HG02852 (cell line): ENCODE data around the gene MTR.

Experiments
- ATAC-seq: cut with Tn5 transposase; IDR thresholded peaks from one replicate; pipeline ENCODE4 v1.9.1; 2021; ENCODE audit warnings: mild to moderate bottlenecking, moderate library complexity; ENCODE audit not compliant: unreplicated experiment

Gene MTR

DNA sequence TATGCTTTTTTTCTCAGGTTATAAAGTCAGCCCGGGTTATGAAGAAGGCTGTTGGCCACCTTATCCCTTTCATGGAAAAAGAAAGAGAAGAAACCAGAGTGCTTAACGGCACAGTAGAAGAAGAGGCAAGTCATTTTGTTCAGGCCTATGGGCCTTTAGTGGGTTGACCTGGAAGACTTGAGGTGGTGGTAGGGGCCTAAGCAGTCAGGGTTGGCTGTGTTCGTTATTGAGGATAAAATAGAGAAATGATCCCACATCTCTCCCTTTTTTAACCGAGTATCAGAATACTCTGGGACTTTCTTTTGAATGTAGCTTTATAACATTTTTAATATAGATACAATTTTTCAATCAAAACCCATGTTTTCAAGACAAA is 67.1 kb downstream of the MTR start:
- ATAC-seq, result no peak

DNA sequence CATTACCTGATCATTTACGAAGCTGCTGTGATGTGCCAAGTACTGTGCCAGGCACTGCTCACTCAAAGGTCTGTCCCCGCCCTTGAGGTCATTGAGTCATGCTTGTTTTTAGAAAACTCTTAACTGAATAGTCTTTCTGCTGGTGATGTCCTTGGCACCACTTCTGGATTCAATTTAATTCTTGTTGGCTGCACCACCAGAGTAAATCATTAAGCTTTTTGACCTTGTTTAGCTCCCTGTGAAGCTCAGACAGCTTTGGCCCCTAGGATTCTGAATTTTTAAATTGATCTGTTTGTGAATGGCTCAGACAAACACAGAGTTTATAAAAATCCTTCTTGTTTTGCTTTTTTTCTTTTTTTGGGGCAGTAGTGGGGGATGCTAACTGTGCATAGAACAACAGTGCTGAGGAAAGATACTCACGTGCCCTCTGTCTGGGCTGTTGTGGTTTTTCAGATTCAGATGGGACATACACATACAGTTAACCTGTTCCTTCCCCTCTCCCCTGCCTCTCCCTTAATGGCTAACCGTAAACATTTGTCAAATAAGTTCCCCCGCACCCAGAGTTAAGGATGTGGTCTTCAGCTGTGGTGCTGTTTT is 67.6 kb downstream of the MTR start:
- ATAC-seq, result no peak

DNA sequence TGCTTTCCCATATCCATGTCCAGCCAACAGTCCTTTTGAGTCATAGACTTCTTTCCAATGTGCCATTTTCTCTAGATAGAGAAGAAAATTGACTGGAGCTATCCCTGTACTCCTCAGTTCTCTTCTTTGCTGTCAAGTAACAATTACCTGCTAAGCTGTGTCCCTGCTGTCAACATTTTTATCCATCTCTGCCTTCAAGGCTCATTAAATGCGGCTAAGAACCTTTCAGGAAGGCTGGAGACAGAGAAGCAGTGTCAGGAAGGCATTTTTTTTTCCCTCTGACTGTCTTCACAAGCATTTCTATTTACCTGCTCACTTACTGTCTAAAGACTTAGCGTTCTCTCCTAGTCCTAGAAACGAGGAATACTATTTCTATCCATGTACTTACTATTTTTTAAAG is 69.1 kb downstream of the MTR start:
- no peak for ATAC-seq

DNA sequence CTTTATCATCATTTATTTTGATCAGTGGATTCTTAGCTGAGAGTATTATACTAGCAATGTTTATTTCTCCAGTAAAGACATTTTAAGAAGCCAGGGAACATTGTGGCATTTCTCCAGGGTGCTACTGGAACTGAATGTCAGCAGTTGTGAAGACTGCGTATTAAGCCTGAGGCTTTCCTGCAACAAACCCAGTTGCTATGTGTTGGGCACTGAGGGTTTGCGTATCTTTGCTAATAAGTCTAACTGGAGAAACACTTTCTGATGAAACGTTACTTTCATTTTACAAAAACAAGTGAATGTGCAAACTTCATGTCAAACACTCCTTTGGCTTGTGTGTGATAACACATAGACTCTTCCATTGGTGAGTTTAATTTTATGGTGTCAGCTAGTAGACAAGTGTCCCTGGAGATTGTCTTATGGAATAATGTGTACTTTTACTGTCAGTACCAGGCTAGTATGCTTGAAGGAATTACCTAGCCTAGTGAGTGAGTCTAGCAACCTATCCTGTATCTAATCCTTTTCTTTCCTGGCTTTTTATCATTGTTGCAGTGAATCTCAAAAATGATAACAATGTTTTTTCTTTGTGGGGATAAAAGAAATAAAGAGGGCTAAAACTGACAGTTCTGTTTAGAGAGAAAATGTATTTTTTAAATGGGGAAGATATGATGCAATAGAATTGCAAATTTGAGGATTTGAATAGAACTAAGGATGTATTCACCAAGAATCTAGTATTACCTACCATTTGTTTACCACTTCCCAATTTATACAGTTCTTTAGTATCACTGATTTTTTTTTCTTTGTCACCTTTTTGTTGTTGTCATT is 70.1 kb downstream of the MTR start:
- no peak for ATAC-seq

DNA sequence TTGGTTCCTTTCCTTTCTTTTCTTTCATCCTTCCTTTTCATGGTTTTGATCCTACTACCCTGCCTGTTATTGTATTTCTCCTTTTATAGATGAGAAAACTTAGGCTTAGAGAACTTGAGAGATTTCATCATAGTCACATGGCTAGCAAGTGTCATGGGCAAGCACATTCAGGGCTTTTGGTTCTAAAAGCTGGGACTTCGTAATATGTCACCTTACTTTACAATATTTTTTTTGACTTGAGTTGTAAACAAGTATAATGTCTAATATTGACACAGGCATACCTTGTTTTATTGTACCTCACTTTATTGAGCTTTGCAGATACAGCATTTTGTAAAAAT is 70.7 kb downstream of the MTR start:
- no peak for ATAC-seq

DNA sequence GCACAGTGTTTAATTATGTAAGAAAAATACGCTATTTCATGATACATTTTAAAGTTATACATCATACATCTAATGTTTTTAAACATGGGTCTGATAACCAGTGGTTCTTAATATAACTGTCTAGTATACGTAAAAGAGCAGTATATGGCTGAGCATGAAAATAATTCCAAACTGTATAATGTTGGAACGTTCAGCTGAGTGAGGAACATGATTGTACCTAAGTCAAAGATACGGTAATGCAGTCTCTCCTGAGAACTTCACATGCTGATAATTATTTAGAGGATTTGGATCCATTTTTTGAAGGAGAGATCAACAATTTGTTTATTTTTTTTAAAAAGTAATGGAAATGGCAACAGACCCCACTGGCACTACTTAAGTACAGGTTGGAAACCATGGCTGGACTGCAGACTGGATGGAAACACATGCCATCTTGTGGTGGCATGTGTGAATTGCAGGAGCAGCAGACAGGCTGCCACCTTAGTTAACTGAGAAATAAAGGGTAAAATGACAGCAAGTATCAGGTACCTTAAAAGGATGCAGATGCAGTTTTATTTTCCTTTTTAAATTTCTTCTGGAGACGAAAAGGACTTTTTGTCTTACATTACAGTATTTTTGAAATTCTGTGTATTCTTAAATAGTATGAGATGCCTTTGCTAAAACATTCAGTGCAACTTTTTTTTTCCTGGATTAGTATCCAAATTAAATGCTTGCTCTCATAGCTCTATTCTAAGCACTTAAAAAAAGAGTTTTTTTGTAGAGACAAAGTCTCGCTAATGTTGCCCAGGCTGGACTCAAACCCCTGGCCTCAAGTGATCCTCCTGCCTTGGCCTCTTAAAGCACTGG is 73.8 kb downstream of the MTR start:
- ATAC-seq, result peak; percentile 88

DNA sequence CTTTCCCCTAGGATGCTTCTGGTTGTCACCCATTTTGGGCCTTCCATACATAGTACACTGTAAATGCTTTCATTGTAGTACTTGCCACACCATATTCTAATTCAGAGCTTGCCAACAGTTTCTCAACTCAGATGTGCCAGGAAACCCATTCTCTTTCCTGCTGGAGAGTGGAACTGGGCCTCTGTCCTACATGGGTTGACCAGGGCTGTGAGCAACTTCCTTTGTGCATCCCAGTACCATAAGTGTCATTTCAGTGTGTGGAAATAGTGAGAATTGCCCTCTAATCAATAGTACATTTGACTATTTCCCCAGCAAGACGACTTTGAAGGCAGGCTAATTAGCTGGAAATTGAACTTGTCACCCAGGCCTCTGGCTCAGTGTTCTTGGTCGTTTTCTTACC is 74.8 kb downstream of the MTR start:
- no peak for ATAC-seq

DNA sequence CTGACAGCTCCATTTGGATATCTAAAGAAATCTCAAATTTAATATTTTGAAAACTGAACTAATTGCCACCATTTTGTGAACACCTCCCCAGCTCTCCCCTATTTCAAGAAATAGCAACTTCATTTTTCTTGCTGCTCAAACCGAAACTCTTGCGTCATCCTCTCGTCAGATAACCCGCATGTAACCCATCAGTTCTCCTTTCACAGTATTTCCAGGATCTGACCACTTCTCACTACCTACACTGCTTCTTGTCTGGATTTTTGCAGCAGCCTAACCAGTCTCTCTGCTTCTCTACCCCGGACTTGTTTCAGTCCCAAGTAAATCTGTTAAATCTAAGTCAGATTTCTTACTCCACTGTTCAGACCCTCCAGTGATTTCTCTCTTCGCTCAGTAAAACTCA is 75.6 kb downstream of the MTR start:
- ATAC-seq, result no peak

DNA sequence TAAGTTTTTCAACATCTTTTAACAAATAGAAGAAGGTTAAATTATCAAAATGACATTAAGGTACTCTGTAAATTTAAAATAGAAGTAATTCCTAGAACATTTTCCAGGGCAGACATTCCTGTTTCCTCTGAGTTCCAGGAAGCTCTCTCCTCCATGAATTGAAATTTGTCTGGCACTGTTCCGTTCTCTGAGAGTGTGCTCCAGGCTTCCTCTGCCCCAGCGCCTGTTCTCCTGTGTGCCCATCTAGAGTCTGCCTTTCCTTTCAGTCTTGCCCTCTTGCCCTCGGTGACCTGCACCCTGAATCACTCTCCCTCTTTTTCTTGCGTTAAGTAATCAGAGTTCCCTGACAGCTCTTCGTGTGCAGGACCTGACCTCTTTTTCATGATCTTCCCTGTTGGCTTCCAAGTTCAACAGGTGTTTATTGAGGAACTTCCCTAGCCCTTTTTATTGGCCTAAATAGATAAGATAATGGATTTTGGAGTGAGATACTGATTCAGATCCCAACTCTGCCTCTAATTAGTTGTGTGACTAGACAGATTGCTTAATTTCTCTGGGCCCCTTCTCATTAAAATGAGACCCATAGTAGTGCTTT is 77.1 kb downstream of the MTR start:
- no peak for ATAC-seq

DNA sequence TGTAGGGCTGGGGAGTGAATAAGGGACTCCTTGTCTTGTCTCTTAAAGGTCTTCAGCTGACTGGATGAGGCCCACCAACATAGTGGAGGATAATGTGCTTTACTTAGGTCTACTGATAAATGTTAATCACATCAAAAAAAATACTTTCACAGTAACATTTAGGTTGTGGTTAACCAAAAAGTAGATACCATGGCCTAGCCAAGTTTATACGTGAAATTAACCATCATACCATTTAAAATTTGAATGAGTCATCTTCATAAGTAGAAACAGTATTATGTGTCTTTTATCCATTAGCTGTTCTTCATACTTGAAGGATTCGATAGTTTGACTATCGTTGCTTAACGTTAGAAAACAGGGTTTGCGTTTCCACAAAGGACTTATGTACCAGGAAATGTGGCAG is 80.9 kb downstream of the MTR start:
- no peak for ATAC-seq

DNA sequence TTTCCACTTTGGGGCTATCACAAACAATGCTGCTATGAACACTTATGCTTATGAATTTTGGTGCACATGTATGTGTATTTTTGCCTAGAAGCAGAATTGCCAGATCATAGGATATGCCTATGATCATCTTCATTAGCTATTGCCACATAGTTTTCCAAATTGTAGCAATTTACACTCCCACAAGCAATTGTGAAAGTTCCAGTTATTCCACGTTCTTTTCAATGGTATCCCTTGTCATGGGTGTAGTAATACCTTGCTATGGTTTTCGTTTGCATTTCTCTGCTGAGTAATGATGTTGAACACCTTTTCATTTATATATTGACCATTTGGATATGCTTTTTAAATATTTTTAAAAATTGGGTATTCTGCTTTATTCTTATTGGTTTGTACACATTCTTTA is 82.6 kb downstream of the MTR start:
- no peak for ATAC-seq

DNA sequence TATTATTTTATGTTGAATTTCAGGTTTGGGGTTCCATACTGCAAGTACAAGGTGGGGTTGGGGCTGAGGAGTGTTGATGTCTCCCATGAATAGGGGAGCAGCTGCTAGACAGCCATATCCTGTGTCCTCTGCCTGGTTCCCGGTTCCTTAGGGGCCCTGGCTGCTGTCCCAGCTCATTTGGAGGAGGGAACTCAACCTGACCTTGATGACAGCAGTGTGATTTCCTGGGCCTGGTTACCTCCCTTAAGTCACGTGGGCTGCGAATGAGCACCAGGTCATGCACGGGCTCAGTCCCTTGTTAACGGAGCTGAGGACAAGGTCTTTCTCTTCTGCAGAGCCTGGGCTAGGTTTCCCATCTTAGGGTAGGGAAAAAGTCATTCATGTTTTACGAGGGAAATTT is 85.1 kb downstream of the MTR start:
- no peak for ATAC-seq

DNA sequence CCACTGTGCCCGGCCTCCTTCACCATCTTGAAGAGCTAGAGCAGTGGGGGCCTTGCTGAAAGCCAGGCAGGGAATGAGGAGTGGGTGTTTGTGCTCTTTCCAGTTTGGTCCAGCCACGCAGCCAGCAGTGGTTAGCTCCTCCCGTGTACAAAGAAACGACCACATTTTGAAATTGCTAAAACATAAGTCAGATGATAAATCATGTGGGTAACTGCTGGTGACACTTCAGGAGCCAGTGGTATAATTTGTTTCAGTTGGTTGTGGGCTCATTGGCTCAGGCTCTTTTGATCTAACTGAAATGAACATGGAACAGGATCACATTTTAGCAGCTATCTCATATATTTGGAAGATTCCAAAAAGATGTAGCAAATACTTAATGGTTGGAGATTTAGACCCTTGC is 87.6 kb downstream of the MTR start:
- ATAC-seq, result no peak

DNA sequence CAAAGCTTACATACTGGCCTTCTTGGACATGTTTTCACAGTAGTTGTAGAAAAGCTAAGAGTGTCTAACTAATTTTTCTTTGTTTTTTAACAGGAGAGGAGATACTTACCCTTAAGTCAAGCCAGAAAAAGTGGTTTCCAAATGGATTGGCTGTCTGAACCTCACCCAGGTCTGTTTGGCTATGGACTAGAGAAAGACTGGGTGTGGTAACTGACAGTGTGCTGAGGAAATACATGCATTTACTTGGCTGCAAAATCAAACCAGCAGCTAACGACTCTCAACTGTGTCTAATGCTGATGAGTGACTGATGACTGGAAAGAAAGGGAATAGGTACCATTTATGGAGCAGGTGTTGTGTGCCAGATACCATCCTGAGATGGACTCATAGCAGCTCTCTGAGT is 91.1 kb downstream of the MTR start:
- ATAC-seq, result no peak

DNA sequence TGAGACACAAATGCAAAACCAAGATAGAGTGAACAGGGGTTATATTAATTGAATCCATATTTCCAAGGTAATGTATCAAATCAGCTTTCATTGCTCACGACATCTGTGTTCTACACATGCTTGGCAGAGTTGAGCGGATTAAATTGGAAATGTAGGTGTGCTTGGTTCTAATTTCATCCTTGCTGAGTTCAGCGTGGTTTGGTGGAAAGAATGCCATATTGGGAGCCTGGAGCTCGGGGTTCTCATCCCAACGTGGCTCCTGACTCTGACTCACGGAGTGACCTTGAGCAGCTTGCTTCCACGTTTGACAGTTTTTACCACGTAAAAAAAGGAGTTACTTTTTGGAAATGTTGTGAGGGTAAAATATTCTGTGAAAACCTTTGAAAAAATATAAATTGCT is 92.0 kb downstream of the MTR start:
- no peak for ATAC-seq

DNA sequence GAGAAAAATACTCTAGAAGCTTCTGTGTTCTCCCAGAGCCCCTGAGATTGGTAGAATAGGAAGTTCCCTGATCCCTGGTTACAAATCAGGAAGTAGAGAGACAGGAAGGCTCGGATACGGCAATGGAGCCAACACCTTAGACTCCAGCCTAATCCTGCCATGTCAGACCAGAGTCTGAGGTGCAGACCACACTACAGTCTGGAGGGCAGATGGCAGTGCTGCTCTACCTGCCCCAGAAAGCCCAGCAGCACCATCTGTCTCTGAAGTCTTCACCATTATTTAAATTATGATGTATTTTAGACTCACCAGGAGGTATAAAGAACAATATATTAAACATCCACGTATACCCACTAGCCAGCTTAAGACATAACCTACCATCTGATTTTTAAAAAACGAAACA is 93.0 kb downstream of the MTR start:
- ATAC-seq, result no peak

DNA sequence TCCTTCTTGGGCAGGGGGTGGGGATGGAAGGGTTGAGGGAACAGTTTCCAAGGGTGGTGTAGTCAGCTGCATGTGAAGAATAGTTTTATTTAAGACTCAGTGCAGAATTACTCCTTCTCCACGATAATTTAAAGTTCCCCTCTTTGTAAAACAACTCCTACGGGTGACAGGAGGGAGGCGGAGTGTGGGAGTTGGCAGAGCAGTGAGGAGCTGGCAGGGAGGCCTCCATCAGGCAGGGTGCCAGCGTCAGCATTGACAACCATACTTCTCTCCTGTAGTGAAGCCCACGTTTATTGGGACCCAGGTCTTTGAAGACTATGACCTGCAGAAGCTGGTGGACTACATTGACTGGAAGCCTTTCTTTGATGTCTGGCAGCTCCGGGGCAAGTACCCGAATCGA is 93.8 kb downstream of the MTR start:
- no peak for ATAC-seq

DNA sequence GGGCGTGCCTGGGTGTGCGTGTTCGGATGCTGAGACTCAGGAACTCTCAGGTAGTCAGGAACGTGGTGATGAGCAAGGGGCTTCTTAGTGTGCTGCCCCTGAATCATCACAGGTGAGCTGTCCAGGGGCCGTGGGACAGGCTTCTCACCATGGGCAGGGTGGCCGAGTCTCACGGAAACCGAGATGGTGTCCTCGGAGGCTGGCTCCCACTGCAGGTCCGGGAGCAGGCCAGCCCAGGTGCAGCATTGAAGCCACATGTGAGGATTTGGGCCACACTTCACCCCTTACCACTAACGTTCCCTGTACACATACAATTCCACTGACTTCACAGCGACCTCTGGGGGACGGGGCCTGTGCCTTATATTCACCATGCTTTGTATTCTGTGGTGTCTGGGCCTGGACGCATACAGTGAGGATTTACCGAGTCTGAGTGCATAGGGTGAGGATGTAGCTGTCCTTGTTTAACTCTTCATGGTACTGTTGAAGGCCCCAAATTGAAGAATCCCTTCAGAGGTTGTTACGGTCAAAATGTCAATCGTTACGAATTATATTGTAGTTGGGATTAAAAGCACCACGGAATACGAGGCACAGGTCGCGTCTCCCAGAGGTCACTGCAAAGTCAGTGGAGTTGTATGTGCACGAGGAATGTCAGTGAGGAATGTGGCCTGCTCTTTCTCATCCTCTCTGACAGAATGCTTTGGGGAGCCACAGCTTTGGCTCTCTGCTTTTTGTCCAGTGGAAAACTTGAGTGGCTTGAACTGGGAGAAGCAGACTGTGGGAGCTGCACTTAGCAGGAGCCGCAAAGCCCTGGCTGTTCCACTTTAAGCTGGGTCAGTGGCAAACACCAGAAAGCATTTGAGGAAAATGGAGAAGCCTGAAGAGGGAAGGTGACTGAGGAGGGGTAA is 95.3 kb downstream of the MTR start:
- ATAC-seq, result no peak

DNA sequence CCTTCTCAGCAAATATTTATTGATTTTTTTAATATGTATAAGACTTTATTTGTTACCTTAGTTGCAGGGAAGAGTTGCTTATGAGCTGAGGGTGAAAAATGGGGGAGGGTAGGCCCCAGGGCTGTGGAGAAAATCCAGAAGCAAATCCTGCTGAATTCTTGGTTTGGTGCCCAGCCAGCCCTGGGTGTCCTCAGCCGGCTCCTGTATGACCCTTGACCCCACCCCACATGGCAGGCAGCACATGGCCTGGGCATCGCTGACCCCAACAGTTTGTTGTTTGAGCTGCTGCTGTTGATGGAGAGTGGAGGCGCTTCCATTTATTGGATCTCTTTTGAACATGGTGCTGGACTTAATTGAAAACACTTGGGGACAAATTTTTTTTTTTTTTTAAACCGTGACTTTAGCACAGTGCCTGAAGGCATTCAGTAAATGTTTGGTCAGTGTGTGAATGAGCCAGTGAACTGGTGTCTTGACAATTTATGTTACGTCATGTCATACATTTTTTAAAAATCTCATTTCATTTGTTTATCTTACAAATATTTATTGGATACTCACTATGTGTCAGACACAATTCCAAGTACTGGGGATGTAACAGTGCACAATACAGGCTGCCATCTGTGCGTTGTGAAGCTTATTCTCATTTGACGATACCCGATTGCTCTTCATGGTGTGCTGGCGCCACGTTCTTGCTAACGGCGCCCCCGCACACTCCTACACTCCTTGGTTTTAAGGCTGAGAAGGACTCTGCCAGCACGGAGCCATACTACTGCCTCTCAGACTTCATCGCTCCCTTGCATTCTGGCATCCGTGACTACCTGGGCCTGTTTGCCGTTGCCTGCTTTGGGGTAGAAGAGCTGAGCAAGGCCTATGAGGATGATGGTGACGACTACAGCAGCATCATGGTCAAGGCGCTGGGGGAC is 98.8 kb downstream of the MTR start:
- no peak for ATAC-seq
